Measurements from ENCODE around the gene SAP30.

The SAP30 gene

GRCh38 chr4:173370477-173371291 lies at the start of gene SAP30:
TSS of gene SAP30 (plus strand) at chr4:173370954. CDS start at chr4:173371183, 229 bp downstream.
- DNase-seq: peak; percentile 99

- no peak for DNase-seq
Measured at GRCh38 chr4:173325007-173325736, 45.6 kb upstream of the SAP30 start.

GRCh38 chr4:173328236-173328901 lies 42.4 kb upstream of the SAP30 start:
- DNase-seq: no peak

GRCh38 chr4:173330590-173330989 lies 40.2 kb upstream of the SAP30 start:
- no peak for DNase-seq

GRCh38 chr4:173332021-173332487 lies 38.7 kb upstream of the SAP30 start:
- DNase-seq: no peak

GRCh38 chr4:173332963-173333657 lies 37.6 kb upstream of the SAP30 start:
- DNase-seq: no peak

GRCh38 chr4:173333658-173334084 lies 37.1 kb upstream of the SAP30 start:
- peak; percentile 62 for DNase-seq

- DNase-seq: peak; percentile 100
Measured at GRCh38 chr4:173334085-173334890, 36.5 kb upstream of the SAP30 start, which contains the start of gene HMGB2. TSS of gene HMGB2 (minus strand) at chr4:173334358. CDS start at chr4:173333649, 709 bp downstream.

- DNase-seq: peak; percentile 95
Measured at GRCh38 chr4:173334891-173335752, 35.6 kb upstream of the SAP30 start.

GRCh38 chr4:173337463-173337862 lies 33.3 kb upstream of the SAP30 start:
- DNase-seq: no peak

GRCh38 chr4:173343832-173344397 lies 26.8 kb upstream of the SAP30 start:
- peak; percentile 59 for DNase-seq

- no peak for DNase-seq
Measured at GRCh38 chr4:173345648-173346047, 25.1 kb upstream of the SAP30 start.

- peak; percentile 74 for DNase-seq
Measured at GRCh38 chr4:173346074-173346473, 24.7 kb upstream of the SAP30 start.

GRCh38 chr4:173347467-173347866 lies 23.3 kb upstream of the SAP30 start:
- no peak for DNase-seq

- no peak for DNase-seq
Measured at GRCh38 chr4:173357939-173358338, 12.8 kb upstream of the SAP30 start.

GRCh38 chr4:173360587-173361221 lies 10.1 kb upstream of the SAP30 start:
- no peak for DNase-seq

GRCh38 chr4:173362666-173363065 lies 8.1 kb upstream of the SAP30 start:
- no peak for DNase-seq

GRCh38 chr4:173365359-173365996 lies 5.3 kb upstream of the SAP30 start:
- DNase-seq: no peak

- no peak for DNase-seq
Measured at GRCh38 chr4:173367285-173367684, 3.5 kb upstream of the SAP30 start.

Data from islet precursor cell (in vitro differentiated cells).